ENCODE measurements around the gene CLN5.

The CLN5 gene

GRCh38 chr13:76971851-76972829 lies 19.7 kb upstream of the CLN5 start:
- ChIA-PET POLR2A (no interaction called here), CTCF (interaction anchor here (0.9 to 8.2 kb wide), 3 partner anchors 9 to 305 kb away, joined by 3 to 93 read pairs (median 3); no protein-coding TSS in a partner anchor)
- no peak overlapping the region for H3K4me3 ChIP-seq (ENCODE audit: low read depth, low read length)
- no peak for TF ChIP-seq CTCF (IDR thresholded peaks at IDR 0.05; ENCODE audit: insufficient read depth, low read length, missing control alignments)
- DNase-seq (ENCODE audit: low read depth, low spot score) = no peak

DNA sequence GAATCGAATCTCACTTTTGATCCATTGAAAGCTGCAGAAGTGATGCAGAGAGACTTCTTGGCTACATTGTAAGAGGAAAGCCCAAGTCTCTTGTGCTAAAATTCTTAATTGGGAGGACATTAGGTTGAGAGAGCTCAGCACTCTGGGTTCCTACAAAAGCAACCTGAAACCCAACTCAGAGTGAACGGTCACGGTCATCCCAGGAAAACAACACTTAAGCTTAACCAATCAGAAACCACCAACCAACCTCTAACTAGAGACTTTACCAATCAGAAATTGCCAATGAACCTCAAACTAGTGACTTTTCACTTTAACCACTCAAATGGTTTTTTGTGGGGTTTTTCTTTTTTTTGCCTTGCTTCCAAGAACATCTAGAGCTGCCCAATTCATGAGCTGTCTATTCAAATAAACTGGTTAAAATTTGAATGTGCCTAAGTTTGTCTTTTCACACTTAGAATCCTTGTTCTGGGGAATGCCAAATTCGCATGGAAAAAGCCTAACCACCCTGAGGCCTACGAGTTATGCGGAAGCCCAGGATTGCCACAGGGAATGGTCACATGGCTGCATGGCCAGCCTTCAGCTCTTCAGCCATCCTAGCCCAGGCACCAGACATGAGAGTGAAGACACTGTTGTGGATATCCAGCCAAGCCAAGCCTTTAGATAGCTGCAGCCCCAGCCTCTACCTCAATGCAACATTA lies 17.8 kb upstream of the CLN5 start:
- CTCF ChIA-PET = interaction anchor here (0.7 to 1.5 kb wide), 3 partner anchors 7 to 27 kb away, joined by 3 to 5 read pairs (median 3); no protein-coding TSS in a partner anchor
- TF ChIP-seq CTCF (IDR thresholded peaks at IDR 0.05; ENCODE audit: insufficient read depth, low read length, missing control alignments) = no peak
- POLR2A ChIA-PET = no interaction called here
- no peak for DNase-seq (ENCODE audit: low read depth, low spot score)
- no peak overlapping the region for H3K4me3 ChIP-seq (ENCODE audit: low read depth, low read length)

GRCh38 chr13:76974618-76974975 lies 17.3 kb upstream of the CLN5 start:
- CTCF ChIA-PET = interaction anchor here (0.6 to 1.5 kb wide), 3 partner anchors 11 to 80 kb away, joined by 3 to 5 read pairs (median 3); no protein-coding TSS in a partner anchor
- POLR2A ChIA-PET = no interaction called here
- TF ChIP-seq CTCF (IDR thresholded peaks at IDR 0.05; ENCODE audit: insufficient read depth, low read length, missing control alignments) = no peak
- no peak overlapping the region for H3K4me3 ChIP-seq (ENCODE audit: low read depth, low read length)
- DNase-seq (ENCODE audit: low read depth, low spot score) = no peak

DNA sequence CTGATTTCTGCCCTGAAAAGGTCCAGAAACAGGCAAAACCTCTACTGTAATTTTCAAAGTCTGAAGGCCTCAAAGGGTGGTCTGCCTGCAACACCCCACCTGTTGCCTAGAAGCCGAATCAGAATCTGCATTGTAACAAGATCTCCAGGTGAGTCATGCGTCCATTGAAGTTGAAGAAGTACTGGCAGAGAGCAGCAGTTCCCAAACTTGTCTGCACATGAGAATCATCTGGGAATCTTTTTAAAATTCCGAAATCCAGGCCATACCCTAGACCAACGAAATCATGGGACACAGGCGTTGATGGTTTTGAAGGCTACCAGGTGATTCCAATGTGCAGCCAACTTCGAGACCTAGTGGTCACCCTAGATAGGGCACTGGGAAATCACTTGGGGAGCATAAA lies 16.0 kb upstream of the CLN5 start:
- H3K4me3 ChIP-seq (ENCODE audit: low read depth, low read length) = no peak overlapping the region
- POLR2A ChIA-PET = no interaction called here
- CTCF ChIA-PET = no interaction called here
- TF ChIP-seq CTCF (IDR thresholded peaks at IDR 0.05; ENCODE audit: insufficient read depth, low read length, missing control alignments) = no peak
- DNase-seq (ENCODE audit: low read depth, low spot score) = no peak

DNA sequence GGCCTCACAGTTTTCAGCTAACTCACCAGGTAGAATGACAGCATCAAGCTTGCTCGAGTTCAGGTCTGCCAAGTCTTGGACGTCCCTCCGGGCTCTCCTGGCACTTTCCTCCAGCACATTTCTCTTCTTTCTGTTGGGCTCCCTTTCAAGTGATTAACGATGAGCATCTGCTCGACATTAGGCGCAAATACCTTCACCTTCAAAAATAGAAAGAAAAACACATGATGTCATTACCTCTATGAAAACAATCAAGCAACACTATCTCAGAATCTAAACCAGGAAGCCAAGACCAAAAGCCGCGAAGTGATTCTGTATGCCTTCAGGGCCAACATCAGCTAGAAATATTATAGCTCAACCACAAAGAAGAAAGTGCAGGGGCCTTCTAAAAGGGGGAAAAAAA lies 15.4 kb upstream of the CLN5 start:
- no peak overlapping the region for H3K4me3 ChIP-seq (ENCODE audit: low read depth, low read length)
- TF ChIP-seq CTCF (IDR thresholded peaks at IDR 0.05; ENCODE audit: insufficient read depth, low read length, missing control alignments) = no peak
- ChIA-PET POLR2A (no interaction called here), CTCF (interaction anchor here (1.8 to 6.9 kb wide), 2 partner anchors 15 to 72 kb away, joined by 4 to 106 read pairs; partner anchors contain the start of gene CLN5)
- no peak for DNase-seq (ENCODE audit: low read depth, low spot score)

DNA sequence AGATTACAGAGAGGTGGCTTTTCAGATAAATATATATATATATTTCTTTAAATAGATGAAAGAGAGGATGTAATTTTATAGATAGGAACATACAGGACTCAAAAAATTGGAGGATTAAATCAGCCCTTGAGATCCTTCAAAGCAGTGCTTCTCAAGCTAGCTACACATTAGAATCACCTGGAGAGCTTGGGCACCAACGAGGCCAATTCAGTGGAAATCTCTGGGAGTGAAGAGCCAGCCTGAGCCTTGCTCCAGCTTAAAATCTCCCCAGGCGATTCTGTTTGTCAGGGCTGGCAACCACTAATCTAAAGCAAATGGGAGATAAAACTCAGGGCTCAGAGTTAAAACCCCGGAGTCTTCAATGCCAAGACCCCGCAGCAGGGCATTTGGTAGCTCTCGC lies 15.0 kb upstream of the CLN5 start:
- CTCF ChIA-PET = interaction anchor here (1.8 to 6.9 kb wide), 2 partner anchors 14 to 73 kb away, joined by 4 to 106 read pairs; partner anchors contain the start of gene CLN5
- H3K4me3 ChIP-seq (ENCODE audit: low read depth, low read length) = no peak overlapping the region
- DNase-seq (ENCODE audit: low read depth, low spot score) = no peak
- TF ChIP-seq CTCF (IDR thresholded peaks at IDR 0.05; ENCODE audit: insufficient read depth, low read length, missing control alignments) = no peak
- POLR2A ChIA-PET = no interaction called here

All from AG04449 (cell line).